ENCODE measurements around the gene AP2M1. TPM values are rescaled to one million over a fixed set of nuclear protein-coding genes. Genes with fewer than 3 reads are reported as not detected.

The AP2M1 gene
- total and polyA plus RNA-seq, 2 donors (not counting 1 experiment from before 2014, with no cell fraction given) = 430 to 746 TPM

- no peak overlapping the region for H2AFZ ChIP-seq (ENCODE audit: low read length)
- H3K36me3 ChIP-seq (ENCODE audit: control insufficient read depth, insufficient read depth, low read length) = peaks cover 36% of the 10 kb centered on the region
- DNase-seq (ENCODE audit: low read depth in 2 of 2) = peak; percentile 93 to 94
- TF ChIP-seq EZH2 (IDR thresholded peaks at IDR 0.05; ENCODE audit: low read length, missing control alignments) = no peak
- H3K4me2 ChIP-seq (ENCODE audit: extremely low read depth, insufficient read depth, low read length) = peak overlapping the region; percentile 85
- H3K9ac ChIP-seq (ENCODE audit: insufficient read depth, low read length) = peak overlapping the region; percentile 42
- H3K4me3 ChIP-seq (replicated peaks in 1 of 4; ENCODE audit: control extremely low read depth in 1 of 4, insufficient read depth in 1 of 4, low read depth in 3 of 4, low read length in 4 of 4) = peak overlapping the region; percentile 47 to 98 (median 75)
- H3K9me3 ChIP-seq (ENCODE audit: control insufficient read depth, insufficient read depth, low read depth, low read length) = no peaks in the 10 kb centered on the region
- H4K20me1 ChIP-seq (ENCODE audit: control insufficient read depth, extremely low read depth, insufficient read depth, low read length) = peaks cover 2% of the 10 kb centered on the region
- H3K27me3 ChIP-seq (ENCODE audit: control insufficient read depth, insufficient read depth, low read length) = no peaks in the 10 kb centered on the region
- peaks cover 53% of the 10 kb centered on the region for H3K79me2 ChIP-seq (ENCODE audit: control insufficient read depth, insufficient read depth, low read length)
- peak overlapping the region; percentile 89 for H3K27ac ChIP-seq (ENCODE audit: insufficient read depth, low read length)
- peaks cover 7% of the 10 kb centered on the region for H3K4me1 ChIP-seq (ENCODE audit: control insufficient read depth, extremely low read depth, insufficient read depth, low read length)
Measured at GRCh38 chr3:184176377-184177330, 2.0 kb downstream of the AP2M1 start.

- peak; percentile 50 to 57 for DNase-seq (ENCODE audit: low read depth in 2 of 2)
- peak overlapping the region; percentile 85 for H3K4me2 ChIP-seq (ENCODE audit: extremely low read depth, insufficient read depth, low read length)
- H3K79me2 ChIP-seq (ENCODE audit: control insufficient read depth, insufficient read depth, low read length) = peaks cover 53% of the 10 kb centered on the region
- H2AFZ ChIP-seq (ENCODE audit: low read length) = no peak overlapping the region
- no peaks in the 10 kb centered on the region for H3K9me3 ChIP-seq (ENCODE audit: control insufficient read depth, insufficient read depth, low read depth, low read length)
- H3K36me3 ChIP-seq (ENCODE audit: control insufficient read depth, insufficient read depth, low read length) = peaks cover 43% of the 10 kb centered on the region
- H3K4me3 ChIP-seq (replicated peaks in 1 of 4; ENCODE audit: control extremely low read depth in 1 of 4, insufficient read depth in 1 of 4, low read depth in 3 of 4, low read length in 4 of 4) = peak overlapping the region; percentile 36 to 98 (median 59)
- no peaks in the 10 kb centered on the region for H3K27me3 ChIP-seq (ENCODE audit: control insufficient read depth, insufficient read depth, low read length)
- peaks cover 7% of the 10 kb centered on the region for H3K4me1 ChIP-seq (ENCODE audit: control insufficient read depth, extremely low read depth, insufficient read depth, low read length)
- TF ChIP-seq EZH2 (IDR thresholded peaks at IDR 0.05; ENCODE audit: low read length, missing control alignments) (no peak), CTCF (conservative IDR thresholded peaks at IDR 0.05 in 1 of 2, IDR thresholded peaks at IDR 0.05 in 1 of 2; ENCODE audit: low read depth in 1 of 2, low read length in 2 of 2) (no peak)
- H3K9ac ChIP-seq (ENCODE audit: insufficient read depth, low read length) = peak overlapping the region; percentile 42
- H3K27ac ChIP-seq (ENCODE audit: insufficient read depth, low read length) = peak overlapping the region; percentile 89
- H4K20me1 ChIP-seq (ENCODE audit: control insufficient read depth, extremely low read depth, insufficient read depth, low read length) = peaks cover 2% of the 10 kb centered on the region
Measured at GRCh38 chr3:184177331-184177731, 2.7 kb downstream of the AP2M1 start.

GRCh38 chr3:184177767-184178306 lies 3.2 kb downstream of the AP2M1 start:
- H3K9me3 ChIP-seq (ENCODE audit: control insufficient read depth, insufficient read depth, low read depth, low read length) = no peaks in the 10 kb centered on the region
- peaks cover 2% of the 10 kb centered on the region for H4K20me1 ChIP-seq (ENCODE audit: control insufficient read depth, extremely low read depth, insufficient read depth, low read length)
- H3K79me2 ChIP-seq (ENCODE audit: control insufficient read depth, insufficient read depth, low read length) = peaks cover 53% of the 10 kb centered on the region
- no peak for DNase-seq (ENCODE audit: low read depth in 2 of 2)
- H3K27ac ChIP-seq (ENCODE audit: insufficient read depth, low read length) = peak overlapping the region; percentile 89
- no peak overlapping the region for H3K9ac ChIP-seq (ENCODE audit: insufficient read depth, low read length)
- H3K36me3 ChIP-seq (ENCODE audit: control insufficient read depth, insufficient read depth, low read length) = peaks cover 46% of the 10 kb centered on the region
- peak overlapping the region in 2 of 4 experiments; percentile 0 to 98 for H3K4me3 ChIP-seq (replicated peaks in 1 of 4; ENCODE audit: control extremely low read depth in 1 of 4, insufficient read depth in 1 of 4, low read depth in 3 of 4, low read length in 4 of 4)
- H3K27me3 ChIP-seq (ENCODE audit: control insufficient read depth, insufficient read depth, low read length) = no peaks in the 10 kb centered on the region
- H2AFZ ChIP-seq (ENCODE audit: low read length) = no peak overlapping the region
- TF ChIP-seq EZH2 (IDR thresholded peaks at IDR 0.05; ENCODE audit: low read length, missing control alignments) (no peak), CTCF (conservative IDR thresholded peaks at IDR 0.05 in 1 of 2, IDR thresholded peaks at IDR 0.05 in 1 of 2; ENCODE audit: low read depth in 1 of 2, low read length in 2 of 2) (no peak)
- peaks cover 7% of the 10 kb centered on the region for H3K4me1 ChIP-seq (ENCODE audit: control insufficient read depth, extremely low read depth, insufficient read depth, low read length)
- H3K4me2 ChIP-seq (ENCODE audit: extremely low read depth, insufficient read depth, low read length) = peak overlapping the region; percentile 72
